GM04503 (cell line): Measurements from ENCODE around the gene TEKT2.

ENCODE experiments used
- DNase-seq: peaks from one replicate; pipeline ENCODE4 v3.0.0-alpha.2; 2012; ENCODE audit warnings: low read depth

Gene TEKT2

DNA sequence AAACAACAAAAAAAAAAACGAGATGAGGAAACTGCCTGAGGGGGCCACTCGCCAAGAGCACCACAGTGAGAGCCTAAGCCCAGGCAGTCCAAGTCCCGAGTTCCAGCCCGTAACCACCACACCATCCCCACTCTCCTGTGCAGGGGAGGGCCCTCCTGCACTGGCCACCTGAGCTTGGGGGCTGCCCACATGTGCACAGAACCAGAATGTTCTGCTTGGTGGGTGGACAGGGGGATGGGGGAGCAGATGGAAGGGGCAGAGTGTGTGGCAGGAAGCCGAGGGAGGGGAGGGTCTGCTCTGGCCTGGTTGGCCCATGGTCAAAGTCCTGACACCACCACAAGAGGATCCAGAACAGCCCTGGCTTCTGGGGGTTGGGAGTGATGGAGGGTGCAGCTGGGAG is 22.4 kb downstream of the TEKT2 start:
- DNase-seq, result no peak

GRCh38 chr1:36107394-36107793 is 23.5 kb downstream of the TEKT2 start:
- DNase-seq, result no peak

- DNase-seq, result no peak
These were observed 24.4 kb downstream of the TEKT2 start for GRCh38 chr1:36108314-36108713.

DNA sequence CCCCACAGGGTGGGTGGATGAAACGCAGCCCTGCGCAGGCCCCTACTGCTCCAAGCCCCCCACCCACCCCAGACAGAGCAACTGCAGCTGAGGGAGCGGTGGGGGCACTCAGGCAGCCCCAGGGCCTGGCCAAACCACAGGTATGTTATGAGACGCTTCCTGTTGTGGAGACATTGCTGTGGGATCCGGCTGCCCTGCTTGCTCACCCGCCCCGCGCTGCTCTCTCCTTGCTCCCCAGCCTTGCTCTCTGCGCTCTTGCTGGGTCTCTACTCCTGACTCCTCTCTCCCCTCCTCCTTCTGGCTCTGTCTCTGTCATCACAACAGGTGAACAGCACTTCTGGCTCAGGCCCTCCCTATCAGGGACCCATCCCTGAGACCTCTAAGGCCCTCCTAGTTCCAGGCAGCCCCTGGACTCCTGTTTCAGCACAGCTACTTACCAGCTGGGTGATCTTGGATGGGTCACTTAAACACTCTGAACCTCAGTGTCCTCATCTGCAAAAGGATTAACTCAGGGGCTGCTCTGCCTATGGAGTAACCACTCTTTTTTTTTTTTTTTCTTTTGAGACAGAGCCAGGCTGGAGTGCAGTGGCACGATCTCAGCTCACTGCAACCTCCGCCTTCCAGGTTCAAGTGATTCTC is 25.3 kb downstream of the TEKT2 start:
- no peak for DNase-seq

GRCh38 chr1:36111151-36111550 is 27.3 kb downstream of the TEKT2 start:
- no peak for DNase-seq

DNA sequence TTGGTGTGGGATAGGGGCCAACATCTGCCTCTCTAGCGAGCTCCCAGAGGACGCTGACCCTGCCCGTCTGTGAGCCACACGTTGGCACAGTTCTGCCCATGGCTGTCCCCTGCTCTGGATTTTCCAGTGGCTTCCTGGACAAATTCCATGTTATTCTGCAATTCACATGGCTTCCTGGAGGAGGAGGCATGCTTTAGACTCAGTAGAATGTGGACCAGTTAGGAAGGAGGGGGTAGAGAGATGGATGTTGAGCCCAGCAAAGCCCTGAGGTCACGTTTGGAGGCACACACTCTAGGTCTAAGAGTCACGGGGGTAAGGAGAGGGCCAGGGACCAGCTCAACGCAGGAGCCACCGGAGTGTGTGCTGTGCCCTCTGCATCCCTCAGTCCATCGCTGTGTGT is 28.9 kb downstream of the TEKT2 start:
- DNase-seq, result no peak

GRCh38 chr1:36114371-36114770 is 30.5 kb downstream of the TEKT2 start:
- DNase-seq, result no peak

- peak; percentile 79 for DNase-seq
These were observed 31.3 kb downstream of the TEKT2 start for GRCh38 chr1:36115200-36115669.

- no peak for DNase-seq
These were observed 32.0 kb downstream of the TEKT2 start for GRCh38 chr1:36115931-36116330.

- DNase-seq, result no peak
These were observed 33.0 kb downstream of the TEKT2 start for GRCh38 chr1:36116901-36117300.

DNA sequence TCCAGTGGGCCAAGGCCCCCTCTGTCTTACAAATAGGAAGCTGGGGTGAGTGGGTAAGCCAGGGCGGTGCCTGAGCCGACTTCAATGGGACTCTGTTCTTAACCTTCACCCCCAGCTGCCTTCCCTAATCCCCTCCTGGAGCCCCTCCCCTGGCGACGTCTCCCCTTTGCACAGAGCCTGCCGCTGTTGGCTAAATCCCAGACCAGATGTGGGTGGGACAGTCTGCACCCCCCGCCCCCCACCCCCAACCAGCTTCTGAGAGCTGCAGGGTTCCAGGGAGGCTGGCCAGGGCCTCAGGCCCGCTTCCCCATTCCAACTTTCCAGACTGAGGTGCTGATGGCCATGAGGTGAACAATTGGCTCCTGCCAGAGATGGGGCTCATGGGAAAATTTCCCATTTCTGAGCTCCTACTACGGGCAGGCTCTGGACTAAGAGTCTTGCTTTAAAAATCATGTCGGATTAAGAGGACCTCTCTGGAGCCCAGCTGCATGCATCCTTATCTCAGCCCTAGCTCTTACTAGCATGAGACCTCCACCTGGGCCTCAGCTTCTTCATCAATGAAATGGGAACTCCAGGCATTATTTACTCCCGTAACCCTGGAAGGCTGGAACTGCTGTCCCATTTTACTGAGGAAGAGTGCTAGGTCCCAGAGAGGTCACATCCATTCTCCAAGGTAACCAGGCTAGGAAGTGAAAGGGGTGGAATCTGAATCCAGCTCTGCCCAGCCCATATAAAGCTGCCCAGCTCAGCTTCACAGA is 34.7 kb downstream of the TEKT2 start:
- no peak for DNase-seq

GRCh38 chr1:36119456-36119855 is 35.6 kb downstream of the TEKT2 start:
- DNase-seq, result no peak

DNA sequence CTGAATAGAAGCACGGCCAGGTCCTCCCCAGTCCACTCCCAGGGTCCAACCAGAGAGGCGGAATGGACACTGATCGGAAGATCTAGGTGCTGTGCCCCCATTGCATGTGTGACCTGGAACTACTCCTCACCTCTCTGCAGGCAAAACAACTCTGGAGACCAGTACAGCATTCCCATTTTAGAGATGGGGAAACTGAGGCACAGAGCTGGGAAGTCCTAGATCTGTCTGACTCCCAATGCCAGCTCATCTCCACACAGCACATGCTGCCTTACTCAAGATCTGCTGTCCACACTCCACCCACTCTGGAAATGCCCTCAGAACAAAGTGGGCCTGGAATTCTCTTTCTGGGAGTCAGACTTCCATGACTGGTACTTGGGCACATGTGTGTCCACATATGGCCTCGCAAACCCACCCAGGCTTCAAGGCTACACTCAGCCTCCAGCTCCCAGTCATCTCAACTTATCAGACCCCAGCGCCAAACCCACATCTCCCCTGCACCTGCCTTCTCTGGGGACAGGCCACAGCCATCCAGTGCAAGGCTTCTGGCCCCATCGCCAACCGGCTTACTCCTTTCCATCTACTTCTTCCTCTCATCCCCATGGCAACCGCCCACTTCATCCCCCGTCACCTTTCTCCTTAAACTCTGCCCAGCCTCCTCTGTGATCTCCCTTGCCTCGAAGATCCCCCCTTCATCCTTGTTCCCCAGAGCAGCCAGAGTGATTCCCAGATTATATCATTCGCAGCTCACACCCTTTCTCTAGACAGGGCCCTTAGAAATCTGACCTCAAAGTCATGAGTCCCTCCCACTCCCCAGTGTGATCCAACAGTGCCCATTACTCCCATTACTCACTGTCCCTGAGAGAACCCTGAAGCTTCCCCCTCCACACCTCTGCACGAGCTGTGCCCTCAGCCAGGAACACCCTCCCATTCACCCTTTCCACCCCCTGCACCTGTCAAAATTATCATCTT is 38.5 kb downstream of the TEKT2 start:
- DNase-seq, result no peak

- DNase-seq, result no peak
These were observed 39.5 kb downstream of the TEKT2 start for GRCh38 chr1:36123356-36123755.

DNA sequence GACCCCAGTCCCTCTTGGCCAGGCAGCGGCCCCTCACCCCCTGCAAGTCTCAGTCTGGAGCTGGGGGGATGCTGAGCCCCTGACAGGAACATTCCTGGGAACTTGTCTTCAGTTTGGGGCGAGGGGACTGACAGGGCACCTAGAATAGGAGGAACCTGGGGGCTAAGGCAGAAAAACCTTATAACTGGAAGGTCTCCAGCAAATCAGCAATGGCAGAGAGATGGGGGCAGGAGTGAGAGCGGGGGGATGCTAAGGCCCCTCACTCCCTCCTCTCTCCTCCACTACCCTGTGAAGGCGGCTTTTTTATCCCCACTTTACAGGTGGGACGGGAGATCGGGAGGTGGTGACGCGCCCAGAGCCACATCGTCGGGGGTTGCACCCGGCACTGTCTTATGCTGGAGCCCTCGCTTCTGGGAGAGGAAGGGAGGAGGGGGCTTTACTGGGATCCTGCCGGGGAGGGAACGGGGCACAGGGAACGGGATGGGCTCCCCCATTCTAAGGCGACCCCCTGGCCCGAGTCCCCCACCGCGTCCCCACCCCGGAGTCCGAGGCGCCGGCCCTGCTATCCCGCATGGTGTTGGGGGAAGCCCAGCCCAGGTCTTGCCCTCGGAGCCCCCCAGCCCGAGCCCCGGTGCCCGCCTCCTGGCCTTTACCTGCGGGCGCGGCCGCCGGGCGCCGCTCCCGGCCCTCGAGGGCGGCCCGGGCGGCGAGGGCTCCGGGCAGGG is 40.7 kb downstream of the TEKT2 start:
- DNase-seq, result no peak

- no peak for DNase-seq
These were observed 41.5 kb downstream of the TEKT2 start, which contains the start of gene COL8A2 for GRCh38 chr1:36125129-36125991. TSS of gene COL8A2 (minus strand) at chr1:36125222. CDS start at chr1:36100242, 24,980 bp downstream.

- DNase-seq, result no peak
These were observed 42.3 kb downstream of the TEKT2 start for GRCh38 chr1:36126005-36126716.

DNA sequence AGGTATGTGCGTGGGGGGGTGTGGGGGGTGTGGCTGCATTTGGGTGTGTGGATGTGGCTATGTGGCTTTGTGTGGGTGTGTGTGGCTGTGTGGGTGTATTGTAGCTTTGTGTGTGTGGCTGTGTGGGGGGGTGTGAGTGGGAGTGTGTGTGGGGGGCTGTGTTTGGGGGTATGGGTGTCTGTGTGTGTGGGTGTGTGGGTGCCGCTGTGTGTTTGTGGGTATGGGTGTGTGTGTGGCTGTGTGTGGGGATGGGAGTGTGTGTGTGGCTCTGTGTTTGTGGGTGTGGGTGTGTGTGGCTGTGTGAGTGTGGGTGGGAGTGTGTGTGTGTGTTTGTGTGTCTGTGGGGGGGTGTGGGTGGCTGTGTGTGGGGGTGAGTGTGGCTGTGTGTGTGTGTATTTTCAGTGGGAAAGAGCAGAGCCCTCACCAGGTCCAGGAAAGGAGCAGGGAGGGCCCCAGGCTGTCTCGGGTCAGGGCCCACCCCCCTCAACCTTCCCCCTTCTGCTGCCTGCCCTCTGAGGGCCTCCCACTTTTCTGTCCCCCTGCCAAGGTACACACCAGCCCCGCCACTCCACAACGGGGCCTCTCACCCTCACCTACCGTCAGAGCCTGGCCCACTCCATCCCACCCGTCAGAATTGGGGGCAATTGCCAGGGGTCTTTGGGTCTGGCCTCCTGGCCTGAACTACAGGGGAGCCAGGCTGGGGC is 43.1 kb downstream of the TEKT2 start:
- DNase-seq, result no peak

- DNase-seq, result peak; percentile 63
These were observed 44.4 kb downstream of the TEKT2 start for GRCh38 chr1:36128126-36128904.
